Lower leg skin (tissue), 3 donors: ENCODE results near the gene DNAJB12.

ENCODE experiments used
- POLR2A ChIP-seq, 2 donors: fragments of 450-650 bp; IDR thresholded peaks; one replicate each; pipeline ENCODE4 v1.6.1; 2016 to 2017; ENCODE audit warnings: antibody characterized with exemption in 2 of 2, mild to moderate bottlenecking in 1 of 2, moderate library complexity in 1 of 2
- TF ChIP-seq, protein P1 (sequence below), 3 donors: fragments of 450-650 bp; IDR thresholded peaks; one replicate each; pipeline ENCODE4 v1.5.1; 2016; ENCODE audit warnings: antibody characterized with exemption in 3 of 3, mild to moderate bottlenecking in 3 of 3, moderate library complexity in 2 of 3

DNA sequence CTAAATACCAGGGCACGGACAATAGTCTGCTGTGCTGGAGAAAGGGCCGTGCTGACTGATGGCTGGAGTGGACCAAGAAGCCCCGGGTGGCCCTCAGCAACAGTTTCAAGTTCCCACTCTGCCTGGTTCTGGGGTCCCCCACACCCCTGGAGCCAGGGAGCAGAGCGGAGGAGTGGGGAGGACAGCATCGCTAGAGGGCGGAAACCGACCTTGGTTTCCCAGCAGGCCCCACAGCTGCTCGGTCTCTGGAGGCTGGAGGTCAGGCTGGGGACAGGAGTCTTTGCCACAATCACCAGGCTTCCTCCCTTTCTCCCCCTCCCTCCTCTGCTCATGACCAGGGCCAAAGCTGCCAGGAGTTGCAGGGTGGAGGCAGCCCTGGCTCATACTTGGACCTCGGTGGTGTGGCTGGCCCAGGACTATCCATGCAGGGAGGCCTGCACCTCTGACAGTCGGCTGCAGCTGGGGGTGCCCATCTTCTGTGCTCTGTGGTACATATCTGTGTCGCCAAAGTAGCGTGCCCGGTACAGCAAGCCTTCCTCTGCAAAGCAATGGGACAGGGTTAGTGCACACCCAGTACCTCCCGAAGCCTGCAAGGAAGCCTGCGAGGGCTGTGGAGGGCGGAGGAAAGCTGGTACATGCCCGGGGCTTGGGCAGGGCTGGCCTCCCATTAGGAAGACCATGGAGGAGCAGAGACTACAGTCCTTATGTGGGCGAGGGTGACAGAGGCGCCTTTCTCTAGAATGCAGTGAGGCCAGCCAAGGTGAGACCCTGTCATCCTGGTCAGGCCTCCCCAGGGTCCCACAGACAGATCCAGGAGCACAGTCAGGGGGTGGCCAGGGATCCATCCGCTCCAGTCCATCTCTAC lies 19.1 kb downstream of the DNAJB12 start:
- TF ChIP-seq, protein P1, sequence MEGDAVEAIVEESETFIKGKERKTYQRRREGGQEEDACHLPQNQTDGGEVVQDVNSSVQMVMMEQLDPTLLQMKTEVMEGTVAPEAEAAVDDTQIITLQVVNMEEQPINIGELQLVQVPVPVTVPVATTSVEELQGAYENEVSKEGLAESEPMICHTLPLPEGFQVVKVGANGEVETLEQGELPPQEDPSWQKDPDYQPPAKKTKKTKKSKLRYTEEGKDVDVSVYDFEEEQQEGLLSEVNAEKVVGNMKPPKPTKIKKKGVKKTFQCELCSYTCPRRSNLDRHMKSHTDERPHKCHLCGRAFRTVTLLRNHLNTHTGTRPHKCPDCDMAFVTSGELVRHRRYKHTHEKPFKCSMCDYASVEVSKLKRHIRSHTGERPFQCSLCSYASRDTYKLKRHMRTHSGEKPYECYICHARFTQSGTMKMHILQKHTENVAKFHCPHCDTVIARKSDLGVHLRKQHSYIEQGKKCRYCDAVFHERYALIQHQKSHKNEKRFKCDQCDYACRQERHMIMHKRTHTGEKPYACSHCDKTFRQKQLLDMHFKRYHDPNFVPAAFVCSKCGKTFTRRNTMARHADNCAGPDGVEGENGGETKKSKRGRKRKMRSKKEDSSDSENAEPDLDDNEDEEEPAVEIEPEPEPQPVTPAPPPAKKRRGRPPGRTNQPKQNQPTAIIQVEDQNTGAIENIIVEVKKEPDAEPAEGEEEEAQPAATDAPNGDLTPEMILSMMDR (IDR thresholded peaks at IDR 0.05), result no peak
- TF ChIP-seq POLR2A (IDR thresholded peaks at IDR 0.05), result no peak
